MM.1S (cell line): Measurements from ENCODE around the gene PPIAL4G.
"Not testable (repeated sequence)": the region's sequence is repeated elsewhere in the genome, so short reads cannot be mapped to it uniquely, and the experiment has no call there.

ENCODE experiments used
- DNase-seq: peaks from one replicate; pipeline ENCODE4 v3.0.0-alpha.2; 2015
- H2AFZ ChIP-seq: fragments of 300-600 bp; sonication (generic); 2 replicates; pipeline ENCODE4 v1.6.0; 2016; ENCODE audit warnings: antibody characterized with exemption, low read length
- H3F3A ChIP-seq: fragments of 300-600 bp; sonication (generic); 2 replicates; pipeline ENCODE4 v1.6.1; 2016; ENCODE audit warnings: mild to moderate bottlenecking, antibody characterized with exemption, low read length, moderate library complexity, mixed read lengths; ENCODE audit not compliant: insufficient read depth
- H3K27ac ChIP-seq: fragments of 300-600 bp; sonication (generic); 2 replicates; pipeline ENCODE4 v1.5.1; 2016; ENCODE audit warnings: mild to moderate bottlenecking, low read length
- H3K27me3 ChIP-seq: fragments of 300-600 bp; sonication (generic); replicated peaks from 2 replicates; pipeline ENCODE4 v1.6.0; 2016; ENCODE audit warnings: low read length; ENCODE audit not compliant: insufficient read depth
- H3K36me3 ChIP-seq: fragments of 300-600 bp; sonication (generic); replicated peaks from 2 replicates; pipeline ENCODE4 v1.6.1; 2016; ENCODE audit warnings: mild to moderate bottlenecking, low read length, mixed read lengths; ENCODE audit not compliant: insufficient read depth
- H3K4me1 ChIP-seq: fragments of 300-600 bp; sonication (generic); 2 replicates; pipeline ENCODE4 v1.6.1; 2016; ENCODE audit warnings: low read length, mixed read lengths
- H3K4me2 ChIP-seq: fragments of 300-600 bp; sonication (generic); 2 replicates; pipeline ENCODE4 v1.6.0; 2016; ENCODE audit warnings: low read depth, low read length
- H3K4me3 ChIP-seq: fragments of 300-600 bp; sonication (generic); 2 replicates; pipeline ENCODE4 v1.5.1; 2016; ENCODE audit warnings: low read length, mixed read lengths
- H3K79me2 ChIP-seq: fragments of 300-600 bp; sonication (generic); 2 replicates; pipeline ENCODE4 v1.6.1; 2016; ENCODE audit warnings: mixed run types, low read length, mixed read lengths
- H3K9ac ChIP-seq: fragments of 300-600 bp; sonication (generic); 2 replicates; pipeline ENCODE4 v1.6.1; 2016; ENCODE audit warnings: low read length, mixed read lengths
- H3K9me2 ChIP-seq: fragments of 300-600 bp; sonication (generic); replicated peaks from 2 replicates; pipeline ENCODE4 v1.6.1; 2016; ENCODE audit warnings: mild to moderate bottlenecking, low read length, mixed read lengths; ENCODE audit not compliant: insufficient read depth
- H3K9me3 ChIP-seq: fragments of 300-600 bp; sonication (generic); replicated peaks from 2 replicates; pipeline ENCODE4 v1.6.1; 2016; ENCODE audit warnings: mild to moderate bottlenecking, low read length, mixed read lengths; ENCODE audit not compliant: insufficient read depth
- H4K20me1 ChIP-seq: fragments of 300-600 bp; sonication (generic); 2 replicates; pipeline ENCODE4 v1.6.1; 2016; ENCODE audit warnings: mild to moderate bottlenecking, low read length, moderate library complexity, mixed read lengths; ENCODE audit not compliant: insufficient read depth
- EZH2 ChIP-seq: fragments of 300-600 bp; sonication (generic); optimal IDR thresholded peaks from 2 replicates; pipeline ENCODE3; 2017; ENCODE audit warnings: low read depth, mild to moderate bottlenecking, antibody characterized with exemption, low read length, mixed read lengths
- EZH2phosphoT487 ChIP-seq: fragments of 300-600 bp; sonication (generic); IDR thresholded peaks from 2 replicates; pipeline ENCODE4 v1.6.1; 2018; ENCODE audit warnings: antibody characterized with exemption, low read length
- TF ChIP-seq, protein P1 (sequence below): fragments of 300-600 bp; sonication (generic); IDR thresholded peaks from 2 replicates; pipeline ENCODE4 v1.5.1; 2016; ENCODE audit warnings: antibody characterized with exemption, low read length, mixed read lengths

The PPIAL4G gene

DNA sequence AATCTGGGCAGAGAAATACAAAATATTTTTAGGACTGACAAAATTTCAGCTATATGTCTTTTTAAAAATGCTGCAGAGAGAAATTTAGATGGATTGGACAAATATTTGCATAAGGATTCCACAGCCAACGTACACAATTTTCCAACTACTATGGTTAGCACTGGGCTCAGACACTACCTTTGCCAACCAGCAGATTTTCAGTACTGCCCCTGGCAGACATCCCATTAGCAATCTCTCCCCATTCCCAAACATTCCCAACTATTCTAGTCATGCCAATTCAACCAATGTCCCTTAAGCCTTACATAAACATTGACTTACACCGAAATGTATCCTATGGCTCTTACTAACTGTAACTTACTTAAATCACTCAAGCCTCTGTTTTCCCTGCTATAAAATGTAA lies 30.3 kb downstream of the PPIAL4G start:
- not testable (repeated sequence) for H3K79me2 ChIP-seq, DNase-seq, H3K36me3 ChIP-seq, H3K4me2 ChIP-seq, H4K20me1 ChIP-seq, H3K4me3 ChIP-seq, H3K27me3 ChIP-seq, H3K9ac ChIP-seq, H3K9me3 ChIP-seq, H3K27ac ChIP-seq, H3K9me2 ChIP-seq, H3K4me1 ChIP-seq, H3F3A ChIP-seq, H2AFZ ChIP-seq

DNA sequence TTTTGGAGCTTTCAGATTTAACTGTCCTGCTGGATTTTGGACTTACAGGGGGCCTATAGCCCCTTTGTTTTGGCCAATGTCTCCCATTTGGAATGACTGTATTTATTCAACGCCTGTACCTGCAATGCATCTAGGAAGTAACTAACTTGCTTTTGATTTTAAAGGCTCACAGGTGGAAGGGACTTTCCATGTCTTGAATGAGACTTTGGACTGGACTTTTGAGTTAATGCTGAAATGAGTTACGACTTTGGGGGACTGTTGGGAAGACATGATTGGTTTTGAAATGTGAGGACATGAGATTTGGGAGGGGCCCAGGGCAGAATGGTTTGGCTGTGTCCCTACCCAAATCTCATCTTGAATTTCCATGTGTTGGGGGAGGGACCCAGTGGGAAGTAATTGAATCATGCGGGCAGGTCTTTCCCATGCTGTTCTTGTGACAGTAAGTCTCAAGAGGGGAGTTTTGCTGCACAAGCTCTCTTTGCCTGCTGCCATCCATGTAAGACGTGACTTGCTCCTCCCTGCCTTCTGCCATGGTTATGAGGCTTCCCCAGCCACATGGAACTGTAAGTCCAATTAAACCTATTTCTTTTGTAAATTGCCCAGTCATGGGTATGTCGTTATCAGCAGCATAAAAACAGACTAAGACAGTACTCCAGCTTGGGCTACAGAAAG lies 43.3 kb downstream of the PPIAL4G start:
- H3K4me3 ChIP-seq, H3K4me2 ChIP-seq, H3K9me3 ChIP-seq, H3K4me1 ChIP-seq, H3K36me3 ChIP-seq, H2AFZ ChIP-seq, H3F3A ChIP-seq, H4K20me1 ChIP-seq, H3K9me2 ChIP-seq, H3K27me3 ChIP-seq, H3K9ac ChIP-seq, H3K79me2 ChIP-seq, H3K27ac ChIP-seq: not testable (repeated sequence)
- peak; percentile 5 for DNase-seq

DNA sequence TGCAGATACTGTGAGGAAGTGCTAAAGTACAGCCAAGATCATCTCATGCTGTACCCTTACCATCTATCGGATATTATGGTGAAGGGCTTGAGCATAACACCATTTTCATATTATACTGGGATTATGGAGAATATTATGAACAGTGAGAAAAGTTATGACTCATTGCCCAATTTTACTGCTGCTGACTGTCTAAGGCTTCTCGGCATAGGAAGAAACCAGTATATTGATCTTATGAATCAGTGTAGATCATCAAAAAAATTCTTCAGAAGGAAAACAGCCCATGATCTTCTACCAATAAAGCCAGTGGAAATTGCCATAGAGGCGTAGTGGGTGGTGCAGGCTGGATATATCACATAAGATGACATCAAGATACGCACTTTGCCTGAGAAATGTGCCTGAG lies 47.7 kb downstream of the PPIAL4G start:
- no peak overlapping the region for H3K4me3 ChIP-seq
- H3K9me3 ChIP-seq: no peaks in the 10 kb centered on the region
- H3K9me2 ChIP-seq: no peaks in the 10 kb centered on the region
- DNase-seq: no peak
- no peaks in the 10 kb centered on the region for H3K36me3 ChIP-seq
- H3K79me2 ChIP-seq: 0 out of 2 replicates have a peak, but pooled peaks cover 4% of the 10 kb centered on the region
- no peaks in the 10 kb centered on the region for H3K27me3 ChIP-seq
- H4K20me1 ChIP-seq: no peaks in the 10 kb centered on the region
- H3K4me1 ChIP-seq: no peaks in the 10 kb centered on the region
- H3F3A ChIP-seq: no peaks in the 10 kb centered on the region
- no peak overlapping the region for H3K4me2 ChIP-seq
- no peak overlapping the region for H2AFZ ChIP-seq
- TF ChIP-seq, protein P1, sequence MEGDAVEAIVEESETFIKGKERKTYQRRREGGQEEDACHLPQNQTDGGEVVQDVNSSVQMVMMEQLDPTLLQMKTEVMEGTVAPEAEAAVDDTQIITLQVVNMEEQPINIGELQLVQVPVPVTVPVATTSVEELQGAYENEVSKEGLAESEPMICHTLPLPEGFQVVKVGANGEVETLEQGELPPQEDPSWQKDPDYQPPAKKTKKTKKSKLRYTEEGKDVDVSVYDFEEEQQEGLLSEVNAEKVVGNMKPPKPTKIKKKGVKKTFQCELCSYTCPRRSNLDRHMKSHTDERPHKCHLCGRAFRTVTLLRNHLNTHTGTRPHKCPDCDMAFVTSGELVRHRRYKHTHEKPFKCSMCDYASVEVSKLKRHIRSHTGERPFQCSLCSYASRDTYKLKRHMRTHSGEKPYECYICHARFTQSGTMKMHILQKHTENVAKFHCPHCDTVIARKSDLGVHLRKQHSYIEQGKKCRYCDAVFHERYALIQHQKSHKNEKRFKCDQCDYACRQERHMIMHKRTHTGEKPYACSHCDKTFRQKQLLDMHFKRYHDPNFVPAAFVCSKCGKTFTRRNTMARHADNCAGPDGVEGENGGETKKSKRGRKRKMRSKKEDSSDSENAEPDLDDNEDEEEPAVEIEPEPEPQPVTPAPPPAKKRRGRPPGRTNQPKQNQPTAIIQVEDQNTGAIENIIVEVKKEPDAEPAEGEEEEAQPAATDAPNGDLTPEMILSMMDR: no peak
- TF ChIP-seq EZH2phosphoT487 (no peak), EZH2 (no peak)
- H3K27ac ChIP-seq: no peak overlapping the region
- H3K9ac ChIP-seq: no peak overlapping the region

DNA sequence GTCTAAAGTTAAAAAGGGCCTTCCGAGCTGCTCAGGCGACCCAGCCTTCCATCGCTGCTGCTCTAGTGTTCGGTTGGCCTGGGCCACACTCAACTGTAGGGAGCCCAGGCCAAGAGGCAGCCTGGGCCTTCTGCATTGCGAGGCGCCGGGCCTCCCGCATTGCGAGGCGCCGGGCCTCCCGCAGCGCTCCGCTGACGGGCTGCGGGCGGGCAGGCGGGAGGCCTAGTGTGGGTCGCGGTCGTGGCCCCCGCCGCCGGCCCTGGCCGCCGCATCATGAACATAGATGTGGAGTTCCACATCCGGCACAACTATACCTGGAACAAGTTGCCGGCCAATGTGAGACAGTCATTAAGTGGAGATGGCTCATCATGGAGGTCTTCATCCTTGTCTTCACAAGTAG lies 48.3 kb downstream of the PPIAL4G start:
- H2AFZ ChIP-seq: no peak overlapping the region

DNA sequence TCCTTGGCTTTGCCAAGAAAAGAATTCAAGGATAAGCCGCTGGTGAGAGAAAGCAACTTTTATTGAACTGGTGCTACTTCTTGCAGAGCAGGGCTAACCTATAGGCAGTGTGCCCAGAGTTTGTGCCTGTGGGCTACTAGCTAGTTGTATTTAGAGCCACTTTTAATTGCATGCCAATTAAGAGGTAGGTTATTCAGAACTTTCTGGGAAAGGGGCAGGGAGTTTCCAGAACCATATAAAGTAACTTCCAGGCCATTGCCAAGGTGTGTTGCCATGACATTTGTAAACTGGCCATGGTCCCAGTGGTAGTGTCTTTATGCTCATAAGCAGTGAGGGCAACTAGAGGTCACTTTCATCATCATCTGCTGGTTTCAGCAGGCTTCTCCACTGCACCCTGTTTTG lies 50.2 kb downstream of the PPIAL4G start:
- not testable (repeated sequence) for H3K4me2 ChIP-seq, H3K4me1 ChIP-seq, H3K9me2 ChIP-seq

More for the DNA sequence above, 48.3 kb downstream of the PPIAL4G start:
- TF ChIP-seq, protein P1: no peak
- TF ChIP-seq EZH2: no peak
- TF ChIP-seq EZH2phosphoT487: no peak
- H3K9ac ChIP-seq: no peak overlapping the region
- no peak overlapping the region for H3K4me2 ChIP-seq
- no peaks in the 10 kb centered on the region for H3K4me1 ChIP-seq
- H3K27ac ChIP-seq: no peak overlapping the region
- H3K27me3 ChIP-seq: no peaks in the 10 kb centered on the region
- no peaks in the 10 kb centered on the region for H3K9me2 ChIP-seq
- H3K79me2 ChIP-seq: 0 out of 2 replicates have a peak, but pooled peaks cover 4% of the 10 kb centered on the region
- no peaks in the 10 kb centered on the region for H3K9me3 ChIP-seq
- no peaks in the 10 kb centered on the region for H3F3A ChIP-seq
- H3K4me3 ChIP-seq: no peak overlapping the region
- H3K36me3 ChIP-seq: no peaks in the 10 kb centered on the region
- DNase-seq: no peak
- no peaks in the 10 kb centered on the region for H4K20me1 ChIP-seq

More for the DNA sequence above, 50.2 kb downstream of the PPIAL4G start:
- not testable (repeated sequence) for H3K79me2 ChIP-seq, DNase-seq, H3K36me3 ChIP-seq, H3K9me3 ChIP-seq, H4K20me1 ChIP-seq, H3F3A ChIP-seq, H3K27ac ChIP-seq, H2AFZ ChIP-seq, H3K4me3 ChIP-seq, H3K27me3 ChIP-seq, H3K9ac ChIP-seq
